ENCODE results near the gene AQR.

DNA sequence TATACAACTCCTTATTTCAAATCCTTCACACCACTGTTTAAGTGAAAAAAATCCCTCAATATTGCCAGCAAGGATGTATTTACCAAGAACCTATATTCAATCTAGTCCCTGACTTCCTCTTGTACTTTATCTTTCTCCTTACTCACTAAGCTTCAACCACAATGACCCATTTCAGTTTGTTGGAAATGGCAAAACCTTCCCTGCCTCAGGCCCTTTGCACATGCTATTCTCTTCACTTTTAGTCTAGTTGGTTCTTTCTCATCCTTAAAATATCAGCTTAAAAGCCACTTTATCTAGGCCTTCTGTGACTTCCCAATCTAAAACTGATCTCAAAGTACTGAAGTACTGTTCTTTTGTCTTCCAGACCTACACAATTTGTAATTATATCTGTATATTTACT, 92.9 kb downstream of the AQR start:
- TF ChIP-seq, protein P1, sequence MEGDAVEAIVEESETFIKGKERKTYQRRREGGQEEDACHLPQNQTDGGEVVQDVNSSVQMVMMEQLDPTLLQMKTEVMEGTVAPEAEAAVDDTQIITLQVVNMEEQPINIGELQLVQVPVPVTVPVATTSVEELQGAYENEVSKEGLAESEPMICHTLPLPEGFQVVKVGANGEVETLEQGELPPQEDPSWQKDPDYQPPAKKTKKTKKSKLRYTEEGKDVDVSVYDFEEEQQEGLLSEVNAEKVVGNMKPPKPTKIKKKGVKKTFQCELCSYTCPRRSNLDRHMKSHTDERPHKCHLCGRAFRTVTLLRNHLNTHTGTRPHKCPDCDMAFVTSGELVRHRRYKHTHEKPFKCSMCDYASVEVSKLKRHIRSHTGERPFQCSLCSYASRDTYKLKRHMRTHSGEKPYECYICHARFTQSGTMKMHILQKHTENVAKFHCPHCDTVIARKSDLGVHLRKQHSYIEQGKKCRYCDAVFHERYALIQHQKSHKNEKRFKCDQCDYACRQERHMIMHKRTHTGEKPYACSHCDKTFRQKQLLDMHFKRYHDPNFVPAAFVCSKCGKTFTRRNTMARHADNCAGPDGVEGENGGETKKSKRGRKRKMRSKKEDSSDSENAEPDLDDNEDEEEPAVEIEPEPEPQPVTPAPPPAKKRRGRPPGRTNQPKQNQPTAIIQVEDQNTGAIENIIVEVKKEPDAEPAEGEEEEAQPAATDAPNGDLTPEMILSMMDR (IDR thresholded peaks at IDR 0.05; ENCODE audit: borderline replicate concordance, extremely low read depth, low read length, poor library complexity, severe bottlenecking), result no peak
- TF ChIP-seq EZH2 (IDR thresholded peaks at IDR 0.05; ENCODE audit: borderline replicate concordance, low read depth, low read length, severe bottlenecking), result no peak

All from DND-41 (cell line).